ENCODE data around the gene CXCL17. TPM values are rescaled to one million over a fixed set of nuclear protein-coding genes. Genes with fewer than 3 reads are reported as not detected.
"Not testable (repeated sequence)": the region's sequence is repeated elsewhere in the genome, so short reads cannot be mapped to it uniquely, and the experiment has no call there.

CXCL17 gene, protein sequence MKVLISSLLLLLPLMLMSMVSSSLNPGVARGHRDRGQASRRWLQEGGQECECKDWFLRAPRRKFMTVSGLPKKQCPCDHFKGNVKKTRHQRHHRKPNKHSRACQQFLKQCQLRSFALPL
- not detected for total RNA-seq
- polyA plus RNA-seq: under 1 TPM in 2 of 3 donors, not detected in 1; 0.05 to 0.11 TPM
- long read RNA-seq, donor 1: 0 reads
- long read RNA-seq, donor 2: 0 reads

GRCh38 chr19:42442833-42443232, at the start of gene CXCL17:
Gene CXCL17 (minus strand): TSS chr19:42442946. CDS start chr19:42442832, 114 bp downstream.
- 92 to 93% (median 92%) methylated on average over 7 of the region's 7 CpGs for WGBS, 3 donors
- no peak within 1 kb of the TSS for H3K4me3 ChIP-seq
- intact Hi-C loops (cut with DNase I): no loop called here
- no peaks in the 10 kb centered on the region for H3K36me3 ChIP-seq (ENCODE audit: insufficient read depth in 1 of 2, low read depth in 1 of 2)
- peaks cover 6% of the 10 kb centered on the region for H3K4me1 ChIP-seq
- no peak for TF ChIP-seq CTCF (IDR thresholded peaks at IDR 0.05)
- no peak for DNase-seq
- no peak within 1 kb of the TSS for H3K27ac ChIP-seq
- peaks cover 0 to 2% (median 0%) of the 10 kb centered on the region in 3 donors for H3K27me3 ChIP-seq (ENCODE audit: insufficient read depth in 3 of 3, low read length in 2 of 3)
- H3K9me3 ChIP-seq: no peaks in the 10 kb centered on the region
- no peak for ATAC-seq

DNA sequence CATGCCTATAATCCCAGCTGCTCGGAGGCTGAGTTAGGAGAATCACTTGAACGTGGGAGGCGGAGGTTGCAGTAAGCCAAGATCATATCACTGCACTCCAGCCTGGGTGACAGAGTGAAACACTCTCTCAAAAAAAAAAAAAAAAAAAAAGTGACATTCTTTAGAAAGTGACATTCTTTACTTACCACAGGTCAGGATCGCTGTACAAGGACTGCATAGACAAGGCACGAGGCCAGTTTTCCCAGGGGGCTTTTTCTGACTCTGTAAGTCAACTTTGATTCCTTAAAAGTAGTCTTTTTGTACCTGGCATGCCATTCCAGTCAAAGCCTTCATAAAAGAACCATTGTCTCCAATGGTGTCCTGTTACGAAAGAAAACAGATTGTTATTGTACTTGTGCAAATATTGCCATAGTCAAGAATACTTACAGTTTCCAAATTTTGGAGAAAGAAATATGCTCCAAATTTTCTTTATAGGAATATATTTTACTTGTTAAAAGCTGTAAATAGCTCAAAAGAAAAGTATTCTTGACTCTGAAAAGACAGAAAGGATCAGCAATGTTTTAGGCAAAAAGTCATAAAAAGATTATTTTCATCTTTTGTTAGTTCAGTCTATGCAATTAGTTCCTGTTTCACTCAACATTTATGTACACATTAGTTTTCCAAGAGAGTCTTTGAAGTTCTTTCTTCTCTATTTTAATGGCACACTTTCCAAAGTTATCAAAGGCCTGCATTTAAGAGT, 46.2 kb upstream of the CXCL17 start:
- 52 to 69% (median 63%) methylated on average over 6 of the region's 6 CpGs for WGBS, 3 donors
- ATAC-seq: no peak
- Histone ChIP-seq H3K4me3 (no peak overlapping the region), H3K9me3 (no peaks in the 10 kb centered on the region), H3K4me1 (no peaks in the 10 kb centered on the region), H3K27ac (no peak overlapping the region), H3K27me3 (ENCODE audit: insufficient read depth in 3 of 3, low read length in 2 of 3) (no peaks in the 10 kb centered on the region), H3K36me3 (ENCODE audit: insufficient read depth in 1 of 2, low read depth in 1 of 2) (no peaks in the 10 kb centered on the region)
- no peak for DNase-seq
- intact Hi-C loops (cut with DNase I): no loop called here
- TF ChIP-seq CTCF (IDR thresholded peaks at IDR 0.05): no peak

DNA sequence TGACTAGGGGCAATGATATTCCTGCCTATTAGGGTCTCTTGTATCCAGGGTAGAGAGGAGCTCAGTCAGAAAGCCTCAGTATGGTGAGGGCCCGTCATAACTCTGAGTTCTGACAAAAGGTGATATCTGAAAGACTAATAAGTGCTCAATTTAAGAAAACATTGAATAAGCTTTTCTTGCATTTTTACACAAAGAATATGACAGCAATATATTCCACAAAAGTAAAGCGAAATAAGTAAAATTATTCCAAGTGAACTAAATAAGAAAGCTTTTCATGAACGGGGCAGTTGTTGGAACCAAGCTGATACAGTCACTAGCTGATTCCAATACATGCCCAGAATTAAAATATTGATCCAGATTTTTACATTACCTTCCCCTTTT, 45.0 kb upstream of the CXCL17 start:
- Histone ChIP-seq H3K9me3 (no peaks in the 10 kb centered on the region), H3K36me3 (ENCODE audit: insufficient read depth in 1 of 2, low read depth in 1 of 2) (no peaks in the 10 kb centered on the region), H3K27ac (no peak overlapping the region), H3K4me3 (no peak overlapping the region), H3K4me1 (no peaks in the 10 kb centered on the region), H3K27me3 (ENCODE audit: insufficient read depth in 3 of 3, low read length in 2 of 3) (no peaks in the 10 kb centered on the region)
- no peak for TF ChIP-seq CTCF (IDR thresholded peaks at IDR 0.05)
- no peak for DNase-seq
- ATAC-seq: no peak
- intact Hi-C loops (cut with DNase I): no loop called here
- 92 to 98% (median 95%) methylated on average over 3 of the region's 3 CpGs for WGBS, 3 donors

GRCh38 chr19:42487032-42487797, 44.5 kb upstream of the CXCL17 start:
- intact Hi-C loops (cut with DNase I): no loop called here
- TF ChIP-seq CTCF (IDR thresholded peaks at IDR 0.05): no peak
- Histone ChIP-seq H3K4me3 (no peak overlapping the region), H3K27ac (no peak overlapping the region), H3K36me3 (ENCODE audit: insufficient read depth in 1 of 2, low read depth in 1 of 2) (no peaks in the 10 kb centered on the region), H3K4me1 (no peaks in the 10 kb centered on the region), H3K27me3 (ENCODE audit: insufficient read depth in 3 of 3, low read length in 2 of 3) (no peaks in the 10 kb centered on the region), H3K9me3 (no peaks in the 10 kb centered on the region)
- DNase-seq (no peak), ATAC-seq (no peak)
- WGBS, 3 donors: 69 to 81% (median 75%) methylated on average over 3 of the region's 3 CpGs

DNA sequence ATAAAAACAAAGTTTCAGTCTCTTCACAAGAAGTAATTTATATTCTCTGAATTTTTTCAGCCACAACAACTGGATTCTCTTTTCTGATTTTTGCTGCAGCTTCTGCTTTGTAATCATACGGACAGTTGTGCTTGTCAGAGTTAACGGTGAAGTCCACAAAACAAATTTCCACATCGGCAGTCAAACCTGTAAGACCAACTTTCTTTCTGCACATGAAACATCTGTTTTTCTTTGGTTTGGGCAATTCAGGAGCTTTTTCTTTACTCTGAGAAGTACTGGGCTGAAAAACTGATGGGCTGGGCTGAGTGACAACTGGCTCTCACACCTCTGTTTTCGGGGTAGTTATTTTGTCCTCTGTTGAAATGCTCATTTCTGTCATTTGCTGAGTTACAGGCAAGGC, 42.3 kb upstream of the CXCL17 start:
- H3K4me1 ChIP-seq; H3K36me3 ChIP-seq (ENCODE audit: insufficient read depth in 1 of 2, low read depth in 1 of 2); H3K4me3 ChIP-seq; H3K9me3 ChIP-seq; H3K27me3 ChIP-seq (ENCODE audit: insufficient read depth in 3 of 3, low read length in 2 of 3); DNase-seq; H3K27ac ChIP-seq; ATAC-seq; intact Hi-C loops (cut with DNase I): not testable (repeated sequence)
- WGBS, 3 donors: 74 to 75% (median 75%) methylated on average over 4 of the region's 4 CpGs

All from psoas muscle (tissue), 8 donors.